ENCODE data around the gene JPH3. TPM values are rescaled to one million over a fixed set of nuclear protein-coding genes. Genes with fewer than 3 reads are reported as not detected.

The JPH3 gene
- total RNA-seq, 1 experiment from 2014 or later = not detected

DNA sequence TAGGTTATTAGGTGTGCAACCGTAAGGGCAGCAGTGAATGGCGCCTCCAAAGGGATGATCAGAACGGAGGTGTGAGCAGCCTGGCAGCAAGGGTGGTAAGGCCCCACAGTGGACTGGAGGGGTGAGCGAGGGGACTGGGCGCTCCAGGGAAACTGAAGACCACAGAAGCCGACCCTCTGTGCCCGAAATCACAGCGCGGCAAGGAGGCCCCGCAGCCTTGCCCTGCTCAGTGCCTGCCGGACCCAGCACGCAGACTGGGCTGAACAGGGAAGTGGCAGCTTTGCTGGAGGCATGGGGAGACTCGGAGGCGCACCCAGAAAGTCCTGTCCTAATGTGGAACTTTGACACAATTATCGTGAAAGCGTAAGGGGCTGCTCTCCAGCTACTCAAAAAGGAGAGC, 125.0 kb downstream of the JPH3 start:
- no peaks in the 10 kb centered on the region for H3K27me3 ChIP-seq (ENCODE audit: insufficient read depth, low read depth)
- H2AFZ ChIP-seq = no peak overlapping the region
- no peaks in the 10 kb centered on the region for H3F3A ChIP-seq (ENCODE audit: insufficient read depth, low read depth)
- intact Hi-C loops (cut with micrococcal nuclease; ENCODE audit: unreplicated experiment) = no loop called here
- POLR2A ChIA-PET (ENCODE audit: unreplicated experiment) = no interaction called here
- H3K27ac ChIP-seq = no peak overlapping the region
- no TSS peak for BruUV-seq (replicated peaks)
- CTCF ChIA-PET = no interaction called here
- peaks cover 15% of the 10 kb centered on the region for H4K20me1 ChIP-seq (ENCODE audit: insufficient read depth)
- H3K36me3 ChIP-seq (ENCODE audit: low read depth) = peaks cover 16% of the 10 kb centered on the region; the same call in 1 of the 2 replicates
- H3K79me2 ChIP-seq (ENCODE audit: low read depth) = no peaks in the 10 kb centered on the region
- no peaks in the 10 kb centered on the region for H3K9me3 ChIP-seq (ENCODE audit: insufficient read depth, low read depth)
- H3K4me2 ChIP-seq = no peak overlapping the region
- no peaks in the 10 kb centered on the region for H3K9me2 ChIP-seq (ENCODE audit: insufficient read depth)
- no peak overlapping the region for H3K4me3 ChIP-seq
- no peaks in the 10 kb centered on the region for H3K4me1 ChIP-seq (replicated peaks; ENCODE audit: insufficient read depth)
- TF ChIP-seq EZH2 (IDR thresholded peaks at IDR 0.05; ENCODE audit: low read depth) = no peak
- TF ChIP-seq, protein P1, sequence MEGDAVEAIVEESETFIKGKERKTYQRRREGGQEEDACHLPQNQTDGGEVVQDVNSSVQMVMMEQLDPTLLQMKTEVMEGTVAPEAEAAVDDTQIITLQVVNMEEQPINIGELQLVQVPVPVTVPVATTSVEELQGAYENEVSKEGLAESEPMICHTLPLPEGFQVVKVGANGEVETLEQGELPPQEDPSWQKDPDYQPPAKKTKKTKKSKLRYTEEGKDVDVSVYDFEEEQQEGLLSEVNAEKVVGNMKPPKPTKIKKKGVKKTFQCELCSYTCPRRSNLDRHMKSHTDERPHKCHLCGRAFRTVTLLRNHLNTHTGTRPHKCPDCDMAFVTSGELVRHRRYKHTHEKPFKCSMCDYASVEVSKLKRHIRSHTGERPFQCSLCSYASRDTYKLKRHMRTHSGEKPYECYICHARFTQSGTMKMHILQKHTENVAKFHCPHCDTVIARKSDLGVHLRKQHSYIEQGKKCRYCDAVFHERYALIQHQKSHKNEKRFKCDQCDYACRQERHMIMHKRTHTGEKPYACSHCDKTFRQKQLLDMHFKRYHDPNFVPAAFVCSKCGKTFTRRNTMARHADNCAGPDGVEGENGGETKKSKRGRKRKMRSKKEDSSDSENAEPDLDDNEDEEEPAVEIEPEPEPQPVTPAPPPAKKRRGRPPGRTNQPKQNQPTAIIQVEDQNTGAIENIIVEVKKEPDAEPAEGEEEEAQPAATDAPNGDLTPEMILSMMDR (conservative IDR thresholded peaks at IDR 0.05) = no peak
- DNase-seq = no peak

DNA sequence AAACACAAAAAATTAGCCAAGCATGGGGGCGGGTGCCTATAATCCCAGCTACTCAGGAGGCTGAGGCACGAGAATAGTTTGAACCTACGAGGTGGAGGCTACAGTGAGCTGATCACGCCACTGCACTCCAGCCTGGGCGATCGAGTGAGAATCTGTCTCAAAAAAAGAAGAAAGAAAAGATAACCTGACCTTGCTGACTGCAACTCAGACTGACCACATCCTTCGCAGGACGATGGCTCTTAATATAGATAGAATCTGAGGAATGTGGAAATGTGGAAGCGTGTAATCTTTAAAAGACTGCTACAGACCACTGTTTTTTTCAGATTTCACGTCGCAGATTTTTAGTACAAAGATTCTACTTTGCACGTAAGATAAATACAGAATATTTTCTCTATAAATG, 125.7 kb downstream of the JPH3 start:
- no peaks in the 10 kb centered on the region for H3K9me3 ChIP-seq (ENCODE audit: insufficient read depth, low read depth)

DNA sequence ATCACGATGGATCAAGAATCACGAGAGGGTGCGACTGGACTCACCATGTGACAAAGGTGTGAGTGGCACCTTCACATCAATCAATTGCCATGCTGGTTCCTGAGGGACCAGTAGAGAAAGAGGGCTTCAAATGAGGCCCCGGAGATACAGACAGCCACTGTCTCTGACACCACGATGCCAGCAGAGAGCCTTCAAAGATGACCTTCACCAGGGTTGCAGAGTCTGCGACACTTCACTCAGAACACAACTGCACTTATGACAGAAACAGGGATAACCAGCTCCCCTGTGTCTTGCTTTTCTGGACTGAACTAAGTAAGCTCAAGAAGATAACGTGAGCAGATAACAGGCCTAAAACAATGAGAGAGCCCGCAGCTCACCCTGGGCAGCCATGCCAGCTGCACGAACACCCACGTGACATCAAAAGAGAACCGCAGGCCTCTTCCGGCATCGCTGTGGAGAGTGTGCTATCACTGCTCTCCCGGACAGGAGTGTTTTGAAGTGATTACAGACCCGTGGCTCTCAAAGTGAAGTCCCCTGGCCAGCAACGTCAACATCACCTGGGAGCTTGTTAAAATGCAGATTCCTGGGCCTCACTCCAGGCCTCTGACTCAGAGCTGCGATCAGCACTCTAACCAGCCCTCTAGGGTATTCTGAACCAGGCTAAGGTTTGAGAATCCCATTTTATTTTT, 127.1 kb downstream of the JPH3 start:
- Histone ChIP-seq H3K27ac (no peak overlapping the region), H3K79me2 (ENCODE audit: low read depth) (peaks cover 3% of the 10 kb centered on the region; the same call in 1 of the 2 replicates), H4K20me1 (ENCODE audit: insufficient read depth) (peaks cover 14% of the 10 kb centered on the region), H3K27me3 (ENCODE audit: insufficient read depth, low read depth) (no peaks in the 10 kb centered on the region), H3K9me3 (ENCODE audit: insufficient read depth, low read depth) (no peaks in the 10 kb centered on the region), H3K4me1 (replicated peaks; ENCODE audit: insufficient read depth) (no peaks in the 10 kb centered on the region), H3K36me3 (ENCODE audit: low read depth) (peaks cover 16% of the 10 kb centered on the region; the same call in 1 of the 2 replicates), H3K4me2 (no peak overlapping the region), H2AFZ (no peak overlapping the region), H3K4me3 (no peak overlapping the region), H3F3A (ENCODE audit: insufficient read depth, low read depth) (peaks cover 3% of the 10 kb centered on the region; the same call in 1 of the 2 replicates), H3K9me2 (ENCODE audit: insufficient read depth) (no peaks in the 10 kb centered on the region)
- intact Hi-C loops (cut with micrococcal nuclease; ENCODE audit: unreplicated experiment) = no loop called here
- ChIA-PET CTCF (no interaction called here), POLR2A (ENCODE audit: unreplicated experiment) (no interaction called here)
- DNase-seq = no peak
- no TSS peak for BruUV-seq (replicated peaks)
- no peak for TF ChIP-seq EZH2 (IDR thresholded peaks at IDR 0.05; ENCODE audit: low read depth)
- TF ChIP-seq, protein P1 (conservative IDR thresholded peaks at IDR 0.05) = no peak

More for the DNA sequence above, 125.7 kb downstream of the JPH3 start:
- no peak for TF ChIP-seq EZH2 (IDR thresholded peaks at IDR 0.05; ENCODE audit: low read depth)
- TF ChIP-seq, protein P1 (conservative IDR thresholded peaks at IDR 0.05) = no peak
- DNase-seq = no peak
- Histone ChIP-seq H3K36me3 (ENCODE audit: low read depth) (peaks cover 16% of the 10 kb centered on the region; the same call in 1 of the 2 replicates), H3F3A (ENCODE audit: insufficient read depth, low read depth) (no peaks in the 10 kb centered on the region), H3K4me1 (replicated peaks; ENCODE audit: insufficient read depth) (no peaks in the 10 kb centered on the region), H4K20me1 (ENCODE audit: insufficient read depth) (peaks cover 15% of the 10 kb centered on the region), H3K27ac (no peak overlapping the region), H3K9me2 (ENCODE audit: insufficient read depth) (no peaks in the 10 kb centered on the region), H3K79me2 (ENCODE audit: low read depth) (no peaks in the 10 kb centered on the region), H3K4me2 (no peak overlapping the region), H3K27me3 (ENCODE audit: insufficient read depth, low read depth) (no peaks in the 10 kb centered on the region), H2AFZ (no peak overlapping the region), H3K4me3 (no peak overlapping the region)
- ChIA-PET POLR2A (ENCODE audit: unreplicated experiment) (interaction anchor here (0.7 kb wide), 1 partner anchor 487 kb away, joined by 3 read pairs; no protein-coding TSS in a partner anchor), CTCF (no interaction called here)
- BruUV-seq (replicated peaks) = no TSS peak
- intact Hi-C loops (cut with micrococcal nuclease; ENCODE audit: unreplicated experiment) = no loop called here
